ELR (cell line): ENCODE results near the gene DNAJB6.

Experiments used
- DNase-seq: peaks from one replicate; pipeline ENCODE4 v3.0.0-alpha.2; 2015; ENCODE audit warnings: low read depth

Gene DNAJB6

GRCh38 chr7:157409753-157410727 is 73.2 kb downstream of the DNAJB6 start:
- DNase-seq: no peak

- no peak for DNase-seq
Measured at GRCh38 chr7:157410831-157411556, 74.2 kb downstream of the DNAJB6 start.

- peak; percentile 90 for DNase-seq
Measured at GRCh38 chr7:157411580-157411979, 74.8 kb downstream of the DNAJB6 start.

- DNase-seq: peak; percentile 96
Measured at GRCh38 chr7:157412021-157412443, 75.2 kb downstream of the DNAJB6 start.

- DNase-seq: no peak
Measured at GRCh38 chr7:157412491-157413180, 75.8 kb downstream of the DNAJB6 start.

GRCh38 chr7:157413881-157414701 is 77.3 kb downstream of the DNAJB6 start:
- no peak for DNase-seq

- DNase-seq: no peak
Measured at GRCh38 chr7:157414702-157415096, 77.9 kb downstream of the DNAJB6 start.

- no peak for DNase-seq
Measured at GRCh38 chr7:157415486-157415885, 78.7 kb downstream of the DNAJB6 start.

GRCh38 chr7:157416011-157416410 is 79.2 kb downstream of the DNAJB6 start:
- no peak for DNase-seq

- no peak for DNase-seq
Measured at GRCh38 chr7:157418204-157419034, 81.6 kb downstream of the DNAJB6 start.

GRCh38 chr7:157419035-157419293 is 82.2 kb downstream of the DNAJB6 start:
- DNase-seq: no peak

GRCh38 chr7:157422279-157422678 is 85.5 kb downstream of the DNAJB6 start:
- no peak for DNase-seq

- no peak for DNase-seq
Measured at GRCh38 chr7:157423348-157423747, 86.5 kb downstream of the DNAJB6 start.

- no peak for DNase-seq
Measured at GRCh38 chr7:157423886-157424565, 87.2 kb downstream of the DNAJB6 start.

GRCh38 chr7:157425137-157425731 is 88.4 kb downstream of the DNAJB6 start:
- DNase-seq: no peak

GRCh38 chr7:157425761-157426160 is 89.0 kb downstream of the DNAJB6 start:
- DNase-seq: no peak

- DNase-seq: no peak
Measured at GRCh38 chr7:157426463-157427301, 89.9 kb downstream of the DNAJB6 start.

GRCh38 chr7:157427811-157428553 is 91.2 kb downstream of the DNAJB6 start:
- DNase-seq: no peak
